AG08396 (cell line): ENCODE data around the gene PRKCE.

Source experiments
- DNase-seq: peaks from one replicate; pipeline ENCODE4 v3.0.0; 2012; ENCODE audit warnings: low spot score, mixed read lengths

Gene PRKCE

DNA sequence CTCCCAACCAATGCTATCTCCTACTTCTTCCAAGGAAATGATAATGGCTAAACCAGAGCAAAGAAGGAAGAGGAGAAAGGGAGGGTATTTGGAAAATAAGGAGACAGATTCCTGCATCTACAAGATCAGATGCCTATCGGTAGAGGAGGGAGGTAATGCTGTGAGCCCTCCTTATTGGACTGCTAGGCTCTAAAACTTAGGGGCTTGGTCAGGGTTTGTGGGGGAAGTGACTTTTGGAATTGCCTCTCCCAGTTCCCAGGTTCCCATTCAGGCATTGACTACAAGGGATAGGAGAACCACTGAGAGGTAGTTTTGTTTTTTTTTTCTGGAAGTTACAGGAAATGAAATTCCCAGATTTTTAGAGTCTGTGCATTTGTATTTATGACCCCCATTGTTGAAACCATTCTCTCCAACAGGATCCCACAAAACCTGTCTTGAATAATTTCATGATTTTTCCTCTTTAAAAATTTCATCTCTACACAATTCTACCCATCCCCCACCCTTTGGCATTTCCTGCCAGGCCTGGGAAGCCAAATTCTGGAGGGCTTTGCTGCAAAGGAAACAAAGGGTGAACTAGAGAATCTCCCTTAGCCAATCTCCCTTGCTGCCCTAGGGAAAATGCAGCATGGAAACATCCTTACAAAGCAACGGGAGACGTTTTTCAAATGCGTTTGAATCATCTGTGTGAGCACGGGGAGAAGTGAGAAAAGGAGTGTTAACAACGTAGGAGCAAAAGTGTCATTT lies 363.6 kb downstream of the PRKCE start:
- DNase-seq, result no peak

DNA sequence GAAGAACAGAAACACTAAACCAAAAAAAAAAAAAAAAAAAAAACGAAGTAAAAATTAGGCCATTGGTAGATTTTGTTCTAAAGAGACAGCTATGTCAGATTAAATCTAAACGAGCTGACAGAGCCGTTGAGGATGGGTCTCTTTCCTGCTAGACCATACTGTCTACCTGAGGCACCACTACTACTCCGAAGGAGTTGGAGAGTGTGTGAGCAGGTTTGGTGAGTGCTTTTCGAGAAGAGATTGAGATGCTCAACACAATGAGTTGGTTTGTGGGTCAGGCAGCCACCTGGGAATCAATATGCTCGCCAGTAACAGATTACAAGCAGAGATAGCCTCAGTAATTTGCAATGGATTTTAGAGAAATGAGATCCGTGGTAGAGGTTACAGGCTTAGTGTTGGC lies 364.2 kb downstream of the PRKCE start:
- no peak for DNase-seq

DNA sequence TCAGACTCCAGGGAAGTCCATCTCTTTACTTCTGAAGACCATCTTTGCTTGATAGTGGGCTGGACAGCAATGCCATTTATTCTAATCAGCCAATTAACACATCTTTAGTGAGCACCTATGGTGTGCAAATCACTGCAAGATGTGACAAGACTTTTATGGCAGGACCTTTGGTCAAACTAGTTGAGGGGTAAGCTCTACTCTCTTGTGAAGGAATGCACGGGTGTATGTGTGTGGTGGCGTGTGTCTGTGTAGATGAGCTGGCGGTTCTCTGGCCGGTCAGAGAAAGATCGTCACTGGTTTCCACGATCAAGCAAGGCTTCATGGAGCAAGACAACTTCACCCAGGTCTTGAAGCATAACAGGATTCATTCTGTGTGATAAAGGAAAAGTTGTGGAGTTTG lies 364.6 kb downstream of the PRKCE start:
- DNase-seq, result no peak

DNA sequence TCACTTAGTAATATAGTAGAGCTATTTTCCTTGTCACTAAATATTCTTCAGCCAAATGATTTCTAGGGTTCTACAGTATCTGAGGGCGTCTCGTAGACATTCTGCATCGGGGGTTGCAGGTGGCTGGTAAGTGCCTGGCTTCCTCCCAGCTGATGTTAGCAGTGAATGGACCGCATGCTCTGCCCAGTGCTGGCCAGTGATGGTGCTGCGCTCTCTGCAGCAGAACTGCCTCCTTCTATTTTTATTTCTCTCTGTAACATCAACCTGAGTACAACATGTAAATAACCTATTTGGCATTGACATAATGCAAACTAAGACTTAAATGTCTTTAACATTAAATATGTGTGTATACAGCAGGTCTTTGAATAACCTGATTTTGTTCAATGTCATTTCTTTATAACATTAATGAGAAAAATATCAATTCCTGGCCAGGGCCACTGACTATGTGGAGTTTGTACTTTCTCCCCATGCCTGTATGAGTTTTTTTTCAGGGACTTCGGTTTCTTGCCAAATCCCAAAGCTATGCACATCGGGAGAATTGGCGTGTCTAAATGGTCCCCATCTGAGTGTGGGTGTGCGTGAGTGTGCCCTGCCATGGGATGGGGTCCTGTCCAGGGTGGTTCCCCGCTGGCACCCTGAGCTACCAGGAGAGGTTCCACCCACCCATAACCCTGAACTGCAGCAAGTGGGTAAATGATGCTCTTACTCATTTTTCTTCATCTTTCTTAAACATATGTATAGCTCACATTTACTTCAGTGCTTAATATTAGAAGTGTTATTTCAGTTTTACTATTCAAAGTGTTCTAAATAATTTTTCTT lies 367.5 kb downstream of the PRKCE start:
- no peak for DNase-seq

DNA sequence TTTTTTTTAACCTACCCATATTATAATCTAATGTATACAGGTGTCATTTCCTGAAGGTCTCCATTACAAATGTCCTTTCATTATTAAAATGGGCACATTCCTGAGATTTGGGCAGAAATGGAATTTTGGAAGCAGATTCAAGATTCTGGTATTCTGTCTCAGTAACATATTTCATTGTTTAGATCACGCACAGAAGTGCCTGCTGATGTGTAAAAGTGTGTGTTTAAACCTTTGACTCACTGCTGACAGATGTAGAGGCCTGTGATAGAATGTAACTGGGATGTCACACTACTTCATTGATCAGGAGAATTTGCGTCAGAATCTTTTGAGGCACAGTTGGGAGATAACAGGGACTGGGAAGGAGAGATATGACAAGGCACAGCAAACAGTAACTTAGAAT lies 368.9 kb downstream of the PRKCE start:
- DNase-seq, result no peak

DNA sequence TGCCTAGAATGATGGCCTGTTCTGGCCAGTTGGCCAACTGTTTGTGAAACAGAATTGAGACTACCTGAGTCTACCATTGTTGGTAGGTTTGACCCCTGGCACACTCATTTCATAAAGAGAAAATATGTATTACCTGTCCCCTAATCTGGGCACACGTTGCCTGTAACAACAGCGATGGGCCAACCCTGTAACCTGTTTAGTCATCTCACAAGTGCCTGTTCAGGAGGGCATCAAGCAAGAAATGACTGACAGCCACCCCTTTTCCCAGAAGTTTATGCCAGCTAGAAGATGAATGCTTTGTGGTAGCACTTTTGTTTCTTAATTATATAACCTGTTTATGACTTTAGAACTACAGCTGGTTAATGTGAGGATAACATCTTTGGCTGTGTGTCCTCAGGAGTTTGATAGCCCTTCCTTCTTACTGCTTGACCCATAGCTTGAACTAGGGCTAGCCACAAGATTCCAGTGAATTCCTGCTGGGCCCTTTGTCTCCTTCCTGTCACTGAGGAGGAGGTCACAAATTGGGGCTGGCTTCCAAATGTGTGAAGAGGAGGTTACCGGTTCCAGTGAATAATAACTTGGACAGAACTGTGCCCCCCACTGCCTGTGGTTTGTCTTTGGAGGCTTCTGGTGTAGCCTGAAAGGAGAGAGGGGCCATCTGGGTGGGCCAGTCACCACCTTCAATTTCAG lies 371.8 kb downstream of the PRKCE start:
- no peak for DNase-seq

DNA sequence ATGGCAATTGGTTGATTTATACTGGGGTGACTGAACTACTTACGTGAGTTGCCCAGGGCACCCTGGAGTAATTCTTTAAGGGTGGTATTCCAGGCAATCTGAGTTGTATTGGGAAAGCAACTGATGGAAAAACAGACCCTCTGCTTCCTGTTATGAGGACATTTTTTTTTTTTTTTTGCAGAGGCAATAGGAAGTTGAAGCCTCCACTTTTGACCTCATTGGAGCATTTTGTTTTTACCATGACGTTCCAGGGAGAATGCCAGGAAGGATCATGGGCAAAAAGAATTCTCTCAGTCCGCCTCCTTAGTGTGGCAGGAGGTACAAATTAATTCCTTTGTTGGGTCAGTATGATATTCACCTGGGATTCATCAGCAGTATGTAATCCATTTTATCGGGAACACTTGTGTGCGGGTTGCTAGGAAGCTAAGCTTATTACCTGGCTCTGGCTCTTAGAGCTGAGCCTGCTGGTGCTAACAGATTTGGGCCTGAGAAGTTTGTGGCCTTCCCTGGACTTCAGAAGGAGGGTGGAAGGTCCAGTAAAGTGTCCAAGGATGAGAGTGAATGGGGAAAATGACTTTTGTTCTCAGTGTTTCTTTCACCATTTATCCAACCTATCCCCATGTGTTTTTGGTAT lies 372.8 kb downstream of the PRKCE start:
- no peak for DNase-seq

DNA sequence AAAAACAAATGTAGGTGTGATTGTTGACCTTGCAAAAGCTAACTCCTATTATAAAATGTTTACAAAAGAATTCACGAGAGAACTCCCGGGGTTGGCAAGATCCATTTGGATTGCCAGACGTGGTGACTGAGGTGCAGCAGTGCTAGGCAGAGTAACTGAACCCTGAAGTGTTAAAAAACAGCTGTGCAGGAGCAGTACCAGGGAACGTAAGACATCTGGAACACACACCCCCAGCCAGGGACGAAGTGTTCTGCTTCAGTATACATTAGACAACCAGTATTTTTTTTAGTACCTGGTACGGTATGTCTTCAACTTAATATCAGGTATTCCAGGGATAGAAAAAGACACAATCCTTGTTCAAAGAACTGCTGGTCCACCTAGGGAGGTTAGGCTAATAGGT lies 373.6 kb downstream of the PRKCE start:
- no peak for DNase-seq

DNA sequence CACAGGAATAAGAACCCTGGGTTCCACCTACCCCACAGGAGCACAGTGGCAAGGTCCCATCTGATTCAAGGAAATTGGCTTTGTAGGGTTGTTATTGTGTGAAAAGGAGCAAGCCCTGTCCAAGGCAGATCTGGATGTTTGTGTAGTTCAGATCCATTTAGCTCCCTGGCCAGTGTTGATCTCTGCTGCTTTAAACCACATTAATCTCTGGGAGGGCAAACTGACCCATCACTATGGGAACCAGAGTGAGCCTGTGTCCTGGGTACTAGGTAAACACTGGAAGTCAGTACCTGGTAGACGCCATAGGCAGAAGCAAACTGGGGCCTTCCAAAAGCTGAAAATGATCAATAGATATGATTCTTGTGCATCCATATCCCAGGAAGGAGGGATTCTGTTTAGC lies 374.2 kb downstream of the PRKCE start:
- no peak for DNase-seq

DNA sequence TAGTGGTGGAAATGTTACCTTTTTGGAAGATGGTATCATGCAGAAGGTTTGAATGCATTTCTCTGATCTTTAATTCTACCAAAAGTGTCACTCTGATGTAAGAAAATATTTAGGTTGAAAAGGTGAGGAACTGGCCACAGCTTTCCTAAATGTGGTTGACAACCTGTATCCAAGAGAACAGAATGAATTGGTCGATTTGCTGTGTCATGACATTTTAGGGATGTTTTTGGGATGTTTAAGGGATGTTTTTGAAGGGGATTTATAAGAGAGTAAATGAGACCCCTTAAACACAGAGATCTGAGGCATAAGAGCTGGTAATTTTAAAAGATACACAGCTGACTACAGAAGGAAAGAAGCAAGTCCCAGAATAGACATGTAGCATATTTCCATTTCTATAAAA lies 375.0 kb downstream of the PRKCE start:
- DNase-seq, result no peak

DNA sequence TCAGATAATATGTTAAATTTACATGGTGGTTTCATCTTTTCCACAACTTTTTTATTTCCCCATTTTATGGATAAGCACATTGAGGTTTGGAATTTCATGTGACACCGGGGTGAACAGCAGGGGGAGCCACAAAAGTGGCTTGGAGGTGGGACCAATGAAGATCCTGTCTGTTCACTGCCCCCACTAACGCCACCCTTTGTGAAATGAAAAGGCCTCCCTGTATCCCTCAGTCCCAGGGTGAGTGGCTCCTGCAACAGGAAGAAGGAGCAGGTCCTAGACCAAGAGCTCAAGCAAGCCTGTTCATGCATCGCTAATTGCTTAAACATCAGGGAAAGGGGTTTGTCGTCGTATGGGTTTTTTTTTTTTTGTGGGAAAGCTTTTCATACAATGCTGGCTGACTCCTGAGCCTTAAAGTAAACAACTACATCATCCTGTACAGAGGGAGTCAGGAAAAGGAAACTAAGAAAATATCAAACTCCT lies 377.9 kb downstream of the PRKCE start:
- peak; percentile 47 for DNase-seq

DNA sequence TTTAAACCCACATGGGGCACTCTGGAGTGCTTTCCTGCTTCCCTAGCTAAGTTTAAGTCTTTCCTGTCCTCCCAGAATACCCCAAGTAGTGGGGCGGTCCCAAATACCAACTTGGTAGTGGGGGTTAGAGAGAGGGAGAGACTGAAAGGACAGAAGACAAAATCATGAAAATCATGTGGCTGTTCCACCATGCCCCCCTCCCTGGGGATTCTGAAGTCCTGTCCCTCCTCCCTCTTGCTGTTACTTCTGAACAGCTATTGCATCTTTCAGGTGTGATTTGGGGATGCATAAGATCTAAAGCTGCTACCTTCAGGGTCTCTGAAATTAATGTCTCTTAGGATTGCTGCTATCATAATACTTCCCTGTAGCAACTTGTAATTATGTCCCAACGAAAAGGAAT lies 378.9 kb downstream of the PRKCE start:
- no peak for DNase-seq

DNA sequence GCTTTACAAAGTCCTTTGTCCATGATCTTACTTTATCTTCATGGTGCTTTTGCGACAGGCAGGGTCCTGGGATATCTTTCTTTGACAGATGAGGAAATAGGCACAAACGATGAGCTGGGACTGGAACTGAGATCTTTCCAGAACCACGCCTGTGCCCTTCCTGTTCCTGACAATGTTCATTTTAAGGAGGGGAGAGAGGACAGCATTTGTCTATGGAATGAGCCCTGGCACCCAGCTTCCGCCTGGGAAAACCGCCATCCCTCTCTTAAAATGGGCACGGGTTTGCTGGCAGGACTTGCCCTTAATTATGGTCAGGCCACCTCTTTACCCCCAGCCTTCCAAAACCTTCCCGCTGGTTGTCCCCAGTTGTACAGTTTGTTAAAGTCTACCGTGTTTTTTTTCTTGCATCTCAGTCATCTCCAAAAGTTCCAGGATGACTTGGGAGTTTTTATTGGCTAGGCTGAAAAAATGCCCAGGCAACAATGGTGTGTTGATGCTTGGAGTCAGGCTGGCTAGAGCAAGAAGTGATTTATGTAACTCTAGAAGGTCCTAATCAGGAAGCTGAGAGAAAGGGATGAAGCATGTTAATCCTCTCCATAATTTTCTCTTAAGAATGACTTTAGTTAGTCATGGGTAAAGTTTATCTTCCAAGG lies 380.8 kb downstream of the PRKCE start:
- DNase-seq, result no peak

DNA sequence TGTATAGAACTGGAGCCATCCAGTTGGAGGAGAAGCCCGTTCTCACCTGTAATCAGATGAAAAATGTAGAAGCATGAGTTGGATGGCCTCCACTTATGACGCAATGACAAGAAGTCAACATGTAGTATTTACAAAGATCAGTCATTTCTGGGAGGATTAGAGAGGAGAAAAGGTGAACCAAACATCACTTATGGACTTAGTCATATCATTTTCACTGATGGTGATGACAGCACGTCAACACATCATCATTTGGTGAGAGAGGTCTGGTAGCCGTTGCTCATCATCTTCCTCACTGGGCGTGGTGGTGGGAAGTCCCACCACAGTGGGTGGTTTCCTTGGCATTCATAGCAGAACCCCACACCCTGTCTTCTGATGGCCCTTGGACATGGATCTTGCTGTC lies 381.5 kb downstream of the PRKCE start:
- no peak for DNase-seq

DNA sequence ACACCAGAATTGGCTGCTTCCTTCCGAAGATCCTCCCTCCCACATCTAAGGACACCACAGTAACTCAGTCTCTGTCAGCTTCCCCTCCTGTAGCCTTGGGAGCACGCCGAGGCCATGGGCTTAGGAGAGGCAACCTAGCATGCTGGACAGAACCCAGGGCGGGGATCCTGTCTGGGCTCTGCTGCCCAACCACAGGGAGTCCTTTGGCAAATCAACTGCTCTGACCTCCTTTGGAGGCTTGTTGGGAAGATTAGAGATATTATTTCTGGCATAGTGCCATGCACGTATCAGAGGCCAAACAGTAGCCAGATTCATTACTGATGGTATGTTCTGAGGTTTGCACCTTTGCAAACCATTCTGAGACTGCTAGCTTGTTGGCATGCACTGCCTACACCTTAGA lies 383.1 kb downstream of the PRKCE start:
- DNase-seq, result no peak

DNA sequence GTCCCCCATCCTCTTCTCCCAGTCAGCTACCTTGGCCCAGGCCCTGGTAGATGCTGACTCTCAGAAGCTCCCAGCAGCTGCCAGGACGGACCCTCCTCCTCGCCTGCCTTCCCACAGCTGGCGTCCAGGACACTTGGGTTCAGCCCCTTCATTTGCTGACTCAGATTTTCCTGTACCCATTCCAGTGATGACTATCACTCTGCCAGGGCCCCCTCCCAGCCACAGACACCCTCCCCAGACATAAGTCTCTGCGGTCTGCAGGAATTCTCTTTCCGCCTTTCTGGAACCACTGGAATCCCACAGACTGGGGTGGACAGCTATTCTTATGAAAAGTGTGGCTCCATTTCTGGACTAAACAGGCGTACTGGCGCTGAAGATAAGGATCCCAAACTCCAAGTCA lies 385.5 kb downstream of the PRKCE start:
- peak; percentile 87 for DNase-seq

DNA sequence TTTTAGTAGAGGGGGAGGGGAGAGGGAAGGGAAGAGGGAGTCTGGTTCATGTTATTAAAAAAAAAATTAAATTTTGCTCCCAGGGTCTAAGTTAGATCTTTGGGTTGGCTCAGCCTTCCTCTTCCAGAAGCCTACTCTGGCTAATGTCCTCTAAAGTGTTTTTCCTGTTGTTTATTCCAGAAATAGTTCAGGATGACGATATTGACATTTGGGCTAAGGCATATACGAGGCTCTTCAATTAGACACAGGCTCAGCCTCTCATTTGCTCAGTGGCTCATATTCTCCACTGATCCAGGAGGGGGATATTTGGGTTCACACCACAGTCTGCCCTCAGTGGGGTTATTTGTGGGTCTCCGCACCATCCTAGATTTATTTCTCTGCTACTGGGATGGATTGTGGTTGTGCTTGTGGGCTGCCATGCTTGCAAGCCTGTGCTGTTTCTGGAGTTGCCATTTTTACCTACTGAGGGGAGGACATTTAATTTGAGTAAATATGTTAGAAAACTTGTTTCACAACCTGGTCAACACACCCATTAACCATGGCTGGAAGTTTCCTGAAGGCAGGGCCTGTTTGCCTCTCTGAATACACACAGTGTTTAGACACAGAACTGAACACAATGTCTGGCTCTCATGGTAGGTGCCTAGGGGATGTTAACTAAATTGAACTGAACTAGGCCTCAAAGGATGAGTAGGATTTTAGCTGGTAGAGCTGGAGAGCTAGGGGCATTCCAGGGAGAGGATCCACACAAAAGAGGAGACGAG lies 388.2 kb downstream of the PRKCE start:
- DNase-seq, result no peak

DNA sequence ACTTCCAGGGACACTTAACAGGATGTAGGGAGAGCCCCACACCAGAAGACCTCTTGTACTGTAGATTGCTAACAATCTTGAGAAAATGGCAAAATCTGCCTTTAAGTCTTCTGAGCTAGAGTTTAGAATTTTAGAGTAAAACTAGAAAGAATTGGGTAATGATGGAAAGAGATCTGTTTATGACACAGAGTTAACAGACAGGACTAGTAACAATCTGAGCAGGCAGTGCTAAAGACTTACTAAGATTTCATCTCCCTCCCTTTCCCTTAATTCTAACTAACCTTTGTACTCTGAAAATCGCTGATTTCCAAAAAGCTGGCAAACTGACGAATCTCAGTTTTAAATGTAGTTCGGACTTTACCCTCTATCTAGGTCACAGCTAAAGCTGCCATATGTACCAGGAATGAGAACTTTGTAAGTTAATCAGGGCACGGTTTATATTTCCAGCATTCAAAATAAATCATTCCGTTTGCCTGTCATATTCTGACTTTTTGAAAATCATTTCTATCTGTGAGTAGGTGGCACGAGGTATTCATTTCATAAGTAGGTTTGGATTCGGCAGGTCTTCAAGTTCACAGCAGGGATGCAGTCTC lies 389.2 kb downstream of the PRKCE start:
- no peak for DNase-seq

DNA sequence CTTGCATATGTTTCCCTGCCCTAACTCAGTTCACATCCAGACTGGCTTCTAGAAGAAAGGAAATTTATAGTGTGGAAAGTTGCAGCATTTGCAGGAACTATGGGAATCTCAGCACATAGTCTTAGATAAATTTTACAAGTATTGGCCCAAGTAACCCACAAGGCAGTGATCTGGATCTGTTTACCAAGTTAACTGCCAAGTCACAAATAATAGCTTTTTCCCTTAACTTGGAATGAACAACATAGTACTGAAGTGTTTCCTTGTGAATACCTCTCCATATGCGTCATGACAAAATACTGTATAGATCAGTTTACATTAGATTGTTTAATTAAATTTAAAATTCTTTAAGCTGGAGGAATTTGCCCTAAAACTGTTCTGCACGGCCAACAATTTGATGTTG lies 390.0 kb downstream of the PRKCE start:
- DNase-seq, result no peak

DNA sequence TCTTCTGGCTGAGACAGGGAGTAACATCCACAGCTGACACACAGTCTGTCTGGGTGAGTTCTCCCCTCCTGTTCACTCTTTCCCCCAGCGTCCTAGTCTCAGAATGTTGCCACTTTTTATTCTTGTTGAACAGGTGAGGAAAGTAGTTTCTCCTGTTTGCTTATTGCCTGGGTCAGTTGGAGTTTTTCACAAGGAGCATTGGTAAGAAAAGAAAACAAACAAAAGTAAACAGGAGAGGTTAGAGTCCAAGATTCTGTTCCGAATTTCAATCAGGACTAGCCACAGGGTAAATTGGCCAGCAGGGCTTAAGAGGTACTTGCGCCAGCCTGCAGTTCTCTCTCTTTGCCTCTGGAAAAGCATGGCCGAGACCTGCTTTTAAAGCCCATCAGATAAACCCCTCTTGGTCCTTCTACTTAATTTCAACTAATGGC lies 390.7 kb downstream of the PRKCE start:
- DNase-seq, result no peak

DNA sequence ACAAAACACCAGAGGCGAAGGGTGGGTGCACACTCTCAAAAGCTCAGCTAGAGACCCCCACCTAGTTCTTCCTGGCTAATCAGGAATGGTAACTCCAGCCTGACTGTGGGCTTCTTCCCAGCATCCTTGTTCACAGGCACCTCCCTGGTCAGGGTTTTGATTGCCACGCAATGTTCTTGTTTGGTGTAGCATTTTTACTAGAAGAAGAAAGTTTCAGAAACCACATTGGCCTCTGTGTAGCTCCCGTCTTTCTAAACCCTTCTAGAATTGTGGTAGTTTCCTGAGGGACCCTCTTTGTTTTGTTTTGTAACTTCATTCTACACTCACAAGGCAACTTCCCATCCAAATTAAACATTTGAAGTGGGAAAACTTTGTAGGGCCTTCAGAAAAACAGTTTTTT lies 391.2 kb downstream of the PRKCE start:
- no peak for DNase-seq
